NCI-H510A (cell line): ENCODE results near the gene ULBP3.
"Not testable (repeated sequence)": the region's sequence is repeated elsewhere in the genome, so short reads cannot be mapped to it uniquely, and the experiment has no call there.

Source experiments
- DNase-seq: peaks from one replicate; lab custom pipeline; 2025; lab: John Stamatoyannopoulos, UW

The ULBP3 gene

GRCh38 chr6:150043096-150043495 is 25.8 kb downstream of the ULBP3 start:
- no peak for DNase-seq

GRCh38 chr6:150038202-150039062 is 30.5 kb downstream of the ULBP3 start:
- DNase-seq: no peak

- DNase-seq: no peak
These were observed 31.3 kb downstream of the ULBP3 start for GRCh38 chr6:150037526-150038201.

DNA sequence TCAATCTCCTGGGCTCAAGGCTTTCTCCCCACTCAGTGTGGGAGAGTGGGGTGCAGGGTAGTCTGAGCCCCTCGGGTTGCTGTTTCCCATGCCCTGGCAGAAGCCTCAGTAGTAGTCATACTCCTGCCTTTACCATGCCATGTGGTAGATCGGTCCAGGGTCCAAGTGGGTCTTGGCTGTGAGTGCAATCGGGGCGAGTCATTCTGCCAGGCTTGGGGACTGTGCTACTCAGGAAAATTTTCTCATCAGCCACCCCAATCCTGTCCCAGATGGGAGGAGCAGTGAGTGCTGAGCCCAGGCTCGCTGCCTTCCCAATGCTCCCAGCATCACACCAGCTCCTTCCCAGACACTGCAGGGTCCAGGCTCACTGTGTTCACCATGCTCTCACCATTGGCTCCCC is 32.8 kb downstream of the ULBP3 start:
- DNase-seq: no peak

DNA sequence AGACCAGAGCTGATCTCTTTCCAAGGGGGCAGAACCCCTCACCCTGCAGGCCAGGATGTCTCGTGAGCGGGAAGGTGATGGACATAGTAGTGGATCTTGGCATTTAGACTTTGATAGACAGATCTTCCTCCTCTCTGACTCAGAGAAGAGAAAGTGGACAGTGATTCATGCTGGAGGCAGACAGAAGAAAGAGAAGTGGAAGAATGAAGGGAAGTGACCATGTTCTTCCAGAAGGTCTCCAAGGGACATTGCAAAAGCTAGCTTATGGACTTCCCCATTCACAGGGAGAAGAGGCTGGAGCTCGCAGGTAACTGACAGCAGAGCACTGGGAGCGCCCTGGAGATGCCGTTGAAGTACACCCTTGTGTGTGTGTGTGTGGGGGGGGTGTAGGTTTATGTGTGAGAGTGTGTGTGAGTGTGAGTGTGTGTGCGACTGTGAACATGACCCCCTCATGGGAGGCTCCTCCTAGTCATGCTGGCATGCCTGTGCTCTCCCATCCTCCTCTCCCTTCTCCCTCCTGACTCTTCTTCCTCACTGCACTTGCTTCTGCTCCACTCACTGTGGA is 35.6 kb downstream of the ULBP3 start:
- DNase-seq: no peak

DNA sequence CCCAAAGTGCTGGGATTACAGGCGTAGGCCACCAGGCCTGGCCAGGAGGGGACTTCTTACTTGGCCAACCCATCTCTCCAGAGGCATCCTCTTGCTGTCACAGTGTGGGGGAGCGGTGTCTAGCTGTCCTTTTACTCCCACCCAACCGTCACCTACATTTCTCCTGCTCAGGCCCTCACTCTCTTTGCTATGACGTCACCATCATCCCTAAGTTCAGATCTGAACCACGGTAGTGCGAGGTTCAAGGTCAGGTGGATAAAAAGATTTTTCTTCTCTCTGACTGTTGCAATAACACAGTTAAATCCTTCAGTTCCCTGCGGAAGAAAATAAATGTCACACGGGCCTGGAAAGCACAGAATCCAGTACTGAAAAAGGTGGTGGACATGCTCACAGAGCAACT is 36.3 kb downstream of the ULBP3 start:
- no peak for DNase-seq

DNA sequence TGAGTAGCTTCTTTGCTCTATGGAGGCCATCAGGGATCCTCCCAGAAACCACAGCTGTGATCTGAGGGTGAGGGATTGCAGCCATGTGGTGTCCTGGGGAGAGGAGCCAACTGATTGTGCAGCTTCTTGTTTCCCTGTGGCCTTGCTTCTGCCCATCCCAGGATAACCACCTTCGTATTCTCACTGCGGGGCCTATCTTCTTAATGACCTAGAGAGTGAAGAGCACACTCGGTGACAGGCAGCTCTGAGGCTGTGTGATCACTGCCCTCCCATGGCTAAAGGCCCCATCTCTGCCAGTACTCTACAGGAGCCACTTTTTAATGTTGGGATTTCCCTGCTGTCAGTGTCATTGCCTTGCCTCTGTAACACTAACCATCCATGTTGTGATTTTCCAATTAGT is 38.3 kb downstream of the ULBP3 start:
- no peak for DNase-seq

GRCh38 chr6:150029749-150030148 is 39.2 kb downstream of the ULBP3 start:
- DNase-seq: no peak

DNA sequence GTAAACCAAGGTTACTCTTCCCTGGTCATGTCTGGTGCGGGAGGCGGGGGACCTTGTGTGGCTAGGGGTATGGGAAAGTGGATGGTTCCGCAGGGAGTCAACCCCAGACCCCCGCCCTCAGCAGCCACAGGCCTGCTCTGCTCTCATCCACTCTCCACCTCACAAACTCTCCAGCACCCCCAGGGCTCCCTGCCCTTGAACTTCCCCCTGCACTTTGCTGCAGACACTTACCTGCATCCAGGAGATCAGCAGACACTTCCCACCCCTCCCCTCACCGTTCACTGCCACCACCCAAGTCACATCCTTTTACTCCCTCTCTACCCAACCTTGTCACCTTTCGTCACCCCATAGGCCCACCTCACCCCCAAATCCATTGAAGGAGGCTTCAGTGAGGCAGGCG is 39.6 kb downstream of the ULBP3 start:
- DNase-seq: no peak

DNA sequence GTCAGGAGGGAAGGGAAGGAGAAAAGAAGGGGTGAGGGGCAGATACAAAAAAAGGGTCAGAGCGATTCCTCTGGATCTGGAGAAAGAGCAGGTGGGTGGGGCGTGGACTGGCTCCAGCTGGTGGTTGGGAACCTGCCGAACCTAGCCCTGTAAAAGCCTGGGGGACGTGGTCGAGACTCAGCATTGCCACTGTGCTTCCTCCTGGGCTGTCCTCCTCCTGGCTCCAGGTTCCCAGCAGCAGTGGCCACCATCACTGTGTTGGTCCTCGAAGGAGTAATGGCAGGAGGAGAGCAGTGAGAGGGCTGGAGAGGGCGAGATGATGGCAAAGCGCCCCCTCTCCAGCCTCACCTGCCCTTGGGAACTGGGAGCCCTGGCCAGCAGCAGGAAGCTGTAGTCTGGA is 40.1 kb downstream of the ULBP3 start:
- no peak for DNase-seq

- DNase-seq: no peak
These were observed 40.9 kb downstream of the ULBP3 start for GRCh38 chr6:150027806-150028565.

DNA sequence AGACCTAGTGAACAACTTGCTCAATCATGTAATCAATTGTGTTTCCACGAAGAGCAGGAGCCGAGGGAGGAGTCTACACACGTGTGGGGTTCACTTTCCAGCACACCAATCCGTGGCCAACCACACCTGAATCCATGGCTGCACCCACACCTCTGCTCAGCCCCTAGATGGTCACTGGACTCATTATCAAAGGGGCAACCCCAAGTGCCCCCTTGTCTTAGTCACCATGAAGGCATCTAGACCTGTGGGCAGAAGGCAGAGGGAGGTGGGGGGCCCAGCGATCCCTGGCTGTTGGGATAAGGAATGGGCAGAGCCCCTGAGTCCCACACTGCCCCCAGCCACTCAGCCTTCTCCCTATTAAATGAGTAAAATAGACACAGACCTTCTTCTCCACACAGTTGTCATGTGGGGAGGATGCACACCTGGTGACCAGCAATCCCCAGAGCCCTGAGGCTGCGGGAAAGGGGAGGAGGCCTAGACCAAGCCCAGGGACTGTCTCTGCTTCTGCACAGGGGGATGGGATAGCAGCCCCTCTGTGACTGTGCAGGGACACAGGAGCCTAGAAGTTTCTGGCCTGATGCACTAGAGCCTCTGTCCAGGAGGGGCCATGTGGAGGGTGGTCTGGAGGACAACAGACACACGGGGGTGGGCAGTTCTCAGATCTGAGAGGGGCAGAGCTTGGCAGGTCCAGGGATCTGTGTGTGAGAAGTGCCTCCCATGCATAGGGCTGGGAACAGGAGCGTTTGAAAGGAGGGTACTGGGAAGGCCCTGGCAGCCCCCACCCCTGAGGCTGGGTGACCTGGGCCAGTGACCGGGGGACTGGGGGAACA is 41.7 kb downstream of the ULBP3 start:
- no peak for DNase-seq

GRCh38 chr6:150025201-150025917 is 43.6 kb downstream of the ULBP3 start, which contains the start of gene RAET1L:
Gene RAET1L (minus strand): TSS chr6:150025532. CDS start chr6:150025471, 61 bp downstream.
- DNase-seq: no peak

DNA sequence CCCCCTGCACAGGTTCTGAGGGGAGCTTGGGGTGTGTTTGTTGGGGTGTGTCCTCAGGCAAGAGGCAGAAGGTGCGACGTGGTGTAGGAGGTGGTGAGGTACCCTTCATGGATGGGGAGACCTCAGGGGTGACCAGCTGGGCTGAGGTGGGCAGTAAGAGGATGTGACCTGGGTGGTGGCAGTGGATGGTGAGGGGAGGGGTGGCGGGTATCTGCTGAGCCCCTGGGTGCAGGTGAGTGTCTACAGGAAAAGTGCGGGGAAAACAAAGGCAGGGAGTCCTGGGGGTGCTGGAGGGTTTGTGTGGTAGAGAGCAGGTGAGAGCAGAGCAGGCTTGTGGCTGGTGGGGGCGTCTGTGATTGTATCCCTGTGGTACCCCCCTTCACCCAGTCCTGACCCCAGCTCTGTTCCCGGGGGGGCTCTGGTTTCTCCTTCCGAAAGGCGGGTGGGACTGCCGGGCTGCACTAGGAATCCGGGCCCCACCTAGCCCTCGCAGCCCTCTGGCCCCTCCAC is 44.2 kb downstream of the ULBP3 start:
- no peak for DNase-seq

- not testable (repeated sequence) for DNase-seq
These were observed 44.9 kb downstream of the ULBP3 start for GRCh38 chr6:150024021-150024420.

GRCh38 chr6:150021870-150022269 is 47.1 kb downstream of the ULBP3 start:
- DNase-seq: not testable (repeated sequence)

DNA sequence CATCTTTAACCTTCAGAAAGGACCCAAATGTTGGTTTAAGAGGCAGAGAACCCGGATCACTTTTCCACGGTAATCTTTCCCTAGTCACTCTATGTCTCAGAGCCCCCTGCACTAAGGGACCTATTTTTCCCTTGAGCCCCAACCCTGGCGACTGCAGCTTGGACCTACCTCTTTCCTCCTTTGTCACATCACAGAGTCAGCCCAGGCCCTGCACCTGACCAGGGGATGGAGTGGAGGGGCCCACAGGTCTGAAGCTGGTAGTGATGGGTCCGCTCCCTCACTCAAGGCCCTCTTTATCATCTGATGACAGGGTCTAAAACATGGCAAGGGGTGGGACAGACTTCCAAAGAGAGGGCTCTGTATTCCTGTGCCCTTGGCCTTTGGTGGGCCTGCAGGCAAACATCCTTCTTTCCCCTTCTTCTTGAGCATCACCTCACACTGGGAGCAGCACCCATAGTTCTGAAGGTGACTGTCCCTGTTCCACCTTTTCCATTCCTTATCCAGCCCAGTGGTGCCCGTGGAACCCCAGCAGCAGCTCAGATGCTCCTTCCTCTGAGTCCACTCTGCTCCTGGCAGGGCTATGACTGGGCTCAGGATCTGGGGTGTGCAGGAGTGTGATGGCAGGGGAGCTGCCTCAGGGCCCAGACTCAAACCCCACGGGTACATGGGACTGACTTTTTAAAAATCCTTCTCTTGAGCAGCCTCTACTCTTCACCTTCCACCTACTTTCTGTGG is 49.9 kb downstream of the ULBP3 start:
- no peak for DNase-seq

DNA sequence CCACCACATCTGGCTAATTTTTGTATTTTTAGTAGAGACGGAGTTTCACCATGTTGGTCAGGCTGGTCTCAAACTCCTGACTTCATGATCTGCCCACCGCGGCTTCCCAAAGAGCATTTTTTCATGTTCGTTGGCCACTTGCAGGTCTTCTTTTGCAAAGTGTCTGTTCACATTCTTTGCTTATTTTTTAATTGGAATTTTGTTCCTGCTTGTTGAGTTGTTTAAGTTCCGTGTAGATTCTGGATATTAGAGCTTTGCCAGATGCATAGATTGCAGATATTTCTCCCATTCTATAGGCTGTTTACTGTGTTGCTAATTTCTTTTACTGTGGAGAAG is 51.8 kb downstream of the ULBP3 start:
- not testable (repeated sequence) for DNase-seq

DNA sequence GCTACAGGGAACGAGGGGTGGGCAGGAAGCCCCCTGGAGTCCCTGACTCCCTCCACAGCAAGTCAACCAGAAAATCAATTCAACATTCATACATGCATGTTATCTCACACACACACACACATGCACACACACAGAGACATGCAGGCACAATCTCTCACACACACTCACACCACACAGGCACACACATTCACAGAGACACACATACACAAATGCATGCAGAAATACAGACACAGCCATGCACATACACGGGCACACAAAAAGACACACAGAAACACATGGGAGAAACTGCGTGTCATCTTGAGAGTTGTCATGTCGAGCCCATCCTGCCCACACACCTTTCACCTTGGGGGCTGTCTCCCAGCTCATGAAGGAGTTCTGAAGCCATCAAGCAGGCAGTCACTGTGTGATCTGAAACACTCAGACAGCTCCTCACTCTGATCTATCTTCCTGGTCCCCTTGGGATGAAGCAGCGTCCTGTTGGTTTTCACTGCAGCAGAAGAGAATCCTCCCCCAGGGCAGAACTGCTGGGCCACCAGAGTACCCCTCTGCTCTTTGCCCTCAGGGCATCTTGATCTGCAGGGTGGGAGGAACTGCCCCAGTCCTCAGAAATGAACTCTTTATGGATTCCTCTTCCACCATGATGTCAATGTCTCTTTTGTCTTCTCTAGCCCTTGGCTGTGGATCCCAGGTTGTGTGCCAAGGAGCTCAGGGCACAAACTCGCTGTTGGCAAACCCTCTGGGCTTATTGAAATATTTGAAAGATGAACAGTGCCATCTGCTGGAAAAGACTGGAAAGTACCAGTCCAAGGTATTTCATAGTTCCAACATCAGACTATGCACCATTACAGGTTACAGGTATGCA is 52.4 kb downstream of the ULBP3 start:
- DNase-seq: no peak
